ENCODE results near the gene BTN3A1. TPM values are rescaled to one million over a fixed set of nuclear protein-coding genes. Genes with fewer than 3 reads are reported as not detected.
"Not testable (repeated sequence)": the region's sequence is repeated elsewhere in the genome, so short reads cannot be mapped to it uniquely, and the experiment has no call there.

BTN3A1 gene
- total RNA-seq, 2 experiments from 2014 or later = 31.4 to 33.2 TPM

DNA sequence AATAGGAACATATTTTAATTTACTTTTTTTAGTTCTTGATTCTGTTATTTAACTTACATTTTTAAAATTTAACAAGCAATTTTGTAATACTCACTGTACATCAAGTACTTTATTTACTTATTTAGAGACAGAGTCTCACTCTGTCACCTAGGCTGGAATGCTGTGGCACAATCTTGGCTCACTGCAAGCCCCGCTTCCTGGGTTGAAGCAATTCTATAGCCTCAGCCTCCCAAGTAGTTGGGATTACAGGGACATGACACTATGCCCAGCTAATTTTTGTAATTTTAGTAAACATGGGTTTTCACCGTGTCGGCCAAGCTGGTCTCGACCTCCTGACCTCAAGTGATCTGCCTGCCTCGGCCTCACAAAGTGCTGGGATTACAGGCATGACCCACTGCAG, 45.2 kb downstream of the BTN3A1 start:
- intact Hi-C loops (cut with DNase I, micrococcal nuclease) = loop anchor here in 1 of 2 experiments (10.0 kb wide), 1 partner anchor 272 kb away; no protein-coding TSS in a partner anchor
- Mint-ChIP-seq H3K9me3 (ENCODE audit: low read depth) (no peaks in the 10 kb centered on the region), H3K36me3 (ENCODE audit: low read depth) (peaks cover 44% of the 10 kb centered on the region), H3K27ac (no peak overlapping the region), H3K4me1 (peaks cover 47% of the 10 kb centered on the region), H3K4me3 (no peak overlapping the region), H3K27me3 (no peaks in the 10 kb centered on the region)
- CTCF ChIA-PET = interaction anchor here (0.6 to 3.3 kb wide), 2 partner anchors 8 to 124 kb away, joined by 3 to 13 read pairs; no protein-coding TSS in a partner anchor
- DNase-seq (no peak), ATAC-seq (no peak)
- POLR2A ChIA-PET = no interaction called here

DNA sequence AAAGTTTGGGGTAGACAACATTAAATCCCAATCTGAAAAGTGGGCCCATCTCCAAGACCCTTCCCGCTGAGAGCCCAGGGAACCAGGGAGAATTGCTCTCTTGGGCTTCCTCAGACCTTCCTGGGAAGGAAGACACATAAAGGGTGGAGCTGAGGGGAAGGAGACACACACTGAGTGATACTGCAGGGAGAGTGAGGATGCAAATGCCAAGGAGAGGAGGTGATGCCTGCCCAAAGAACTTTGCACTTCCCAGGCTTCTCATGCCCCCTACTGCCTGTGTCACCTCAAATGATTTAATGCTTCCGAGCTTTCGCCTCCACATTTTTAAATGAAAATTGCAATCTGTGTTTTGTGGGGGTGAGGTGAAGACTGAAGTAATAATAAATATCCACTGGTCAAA, 48.2 kb downstream of the BTN3A1 start:
- no peak overlapping the region for H3K27ac Mint-ChIP-seq
- peaks cover 33% of the 10 kb centered on the region for H3K36me3 Mint-ChIP-seq (ENCODE audit: low read depth)
- ChIA-PET CTCF (no interaction called here), POLR2A (no interaction called here)
- ATAC-seq = no peak
- intact Hi-C loops (cut with DNase I, micrococcal nuclease) = no loop called here
- peaks cover 21% of the 10 kb centered on the region for H3K4me1 Mint-ChIP-seq
- DNase-seq = no peak
- H3K4me3 Mint-ChIP-seq = no peak overlapping the region
- no peaks in the 10 kb centered on the region for H3K9me3 Mint-ChIP-seq (ENCODE audit: low read depth)
- no peaks in the 10 kb centered on the region for H3K27me3 Mint-ChIP-seq

DNA sequence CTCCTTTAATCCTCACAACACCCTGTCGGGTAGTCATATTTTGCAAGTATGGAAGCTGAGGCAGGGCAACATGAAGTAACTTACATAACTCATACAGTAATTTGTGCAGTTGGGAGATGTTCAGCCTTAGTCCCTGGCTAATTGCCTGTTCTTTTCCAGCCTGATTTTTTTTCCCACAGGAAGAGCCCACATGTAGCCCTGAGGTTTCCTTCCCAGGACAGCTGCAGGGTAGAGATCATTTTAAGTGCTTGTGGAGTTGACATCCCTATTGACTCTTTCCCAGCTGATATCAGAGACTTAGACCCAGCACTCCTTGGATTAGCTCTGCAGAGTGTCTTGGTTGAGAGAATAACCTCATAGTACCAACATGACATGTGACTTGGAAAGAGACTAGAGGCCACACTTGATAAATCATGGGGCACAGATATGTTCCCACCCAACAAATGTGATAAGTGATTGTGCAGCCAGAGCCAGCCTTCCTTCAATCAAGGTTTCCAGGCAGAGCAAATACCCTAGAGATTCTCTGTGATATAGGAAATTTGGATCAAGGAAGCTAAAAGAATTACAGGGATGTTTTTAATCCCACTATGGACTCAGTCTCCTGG, 50.7 kb downstream of the BTN3A1 start:
- H3K36me3 Mint-ChIP-seq (ENCODE audit: low read depth) = peaks cover 18% of the 10 kb centered on the region
- ATAC-seq = no peak
- H3K27ac Mint-ChIP-seq = no peak overlapping the region
- POLR2A ChIA-PET = no interaction called here
- CTCF ChIA-PET = interaction anchor here (0.6 kb wide), 1 partner anchor 21 kb away, joined by 4 read pairs; no protein-coding TSS in a partner anchor
- no peak overlapping the region for H3K4me3 Mint-ChIP-seq
- no peaks in the 10 kb centered on the region for H3K27me3 Mint-ChIP-seq
- H3K4me1 Mint-ChIP-seq = peaks cover 15% of the 10 kb centered on the region
- H3K9me3 Mint-ChIP-seq (ENCODE audit: low read depth) = no peaks in the 10 kb centered on the region
- intact Hi-C loops (cut with DNase I, micrococcal nuclease) = no loop called here
- DNase-seq = no peak

DNA sequence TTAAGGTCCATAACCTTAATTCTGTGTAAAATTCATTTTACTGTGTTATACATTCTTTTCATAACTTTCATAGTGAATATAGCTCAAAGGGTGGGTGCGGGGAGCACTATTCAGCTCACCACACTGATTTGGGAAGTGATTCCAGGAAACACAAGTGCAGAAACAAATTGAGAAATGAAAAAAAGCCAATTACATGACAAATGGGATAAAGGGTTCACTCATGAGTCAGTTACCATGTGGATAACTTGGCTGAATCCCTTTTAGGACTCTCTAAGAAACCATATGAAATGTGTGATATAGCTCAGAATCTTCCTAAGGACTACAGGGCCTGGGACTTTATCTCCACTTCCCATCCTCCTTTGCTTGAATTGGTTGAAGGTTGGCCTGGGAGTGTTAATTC, 52.6 kb downstream of the BTN3A1 start:
- Mint-ChIP-seq H3K27me3 (no peaks in the 10 kb centered on the region), H3K4me1 (peaks cover 21% of the 10 kb centered on the region), H3K36me3 (ENCODE audit: low read depth) (peaks cover 21% of the 10 kb centered on the region), H3K4me3 (no peak overlapping the region), H3K9me3 (ENCODE audit: low read depth) (no peaks in the 10 kb centered on the region), H3K27ac (no peak overlapping the region)
- CTCF ChIA-PET = interaction anchor here (0.7 to 3.5 kb wide), 2 partner anchors 9 to 90 kb away, joined by 4 to 13 read pairs; no protein-coding TSS in a partner anchor
- POLR2A ChIA-PET = interaction anchor here (0.7 kb wide), 1 partner anchor 8 kb away, joined by 4 read pairs; no protein-coding TSS in a partner anchor
- ATAC-seq (no peak), DNase-seq (no peak)
- intact Hi-C loops (cut with DNase I, micrococcal nuclease) = loop anchor here in 1 of 2 experiments (5.0 kb wide), 1 partner anchor 83 kb away; the partner anchor contains the start of gene HMGN4

DNA sequence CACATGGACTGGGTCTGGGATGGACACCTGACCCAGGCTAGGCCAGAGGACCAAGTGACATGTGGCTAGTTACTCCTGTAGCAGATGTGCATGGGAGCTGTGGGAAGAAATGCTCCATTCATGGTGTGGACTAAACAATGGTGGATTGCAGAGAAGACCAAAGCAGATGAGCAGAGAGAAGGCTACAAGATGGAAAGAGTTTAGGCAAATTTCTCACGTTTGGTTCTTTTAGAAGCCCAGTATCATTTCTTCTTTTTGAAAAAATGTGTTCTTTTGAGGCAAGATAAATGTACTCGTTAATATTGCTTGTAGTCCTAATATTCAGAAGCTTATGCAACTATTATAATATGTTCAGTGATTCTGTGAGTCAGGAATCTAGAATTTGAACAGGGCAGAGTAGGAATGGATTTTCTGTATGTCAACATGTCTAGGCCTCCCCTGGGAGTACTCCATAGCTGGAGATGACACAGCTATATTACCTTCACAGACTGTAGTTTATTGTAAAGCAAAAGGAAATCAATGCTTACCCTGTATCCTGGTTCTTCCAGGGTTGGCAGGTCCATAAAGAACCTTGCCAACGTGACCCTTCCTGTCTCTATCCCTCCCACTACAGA, 53.4 kb downstream of the BTN3A1 start:
- ATAC-seq = no peak
- Mint-ChIP-seq H3K27me3 (no peaks in the 10 kb centered on the region), H3K9me3 (ENCODE audit: low read depth) (no peaks in the 10 kb centered on the region), H3K27ac (no peak overlapping the region), H3K4me1 (peaks cover 29% of the 10 kb centered on the region), H3K36me3 (ENCODE audit: low read depth) (peaks cover 23% of the 10 kb centered on the region), H3K4me3 (no peak overlapping the region)
- CTCF ChIA-PET = interaction anchor here (0.5 to 3.5 kb wide), 3 partner anchors 10 to 81 kb away, joined by 3 to 13 read pairs (median 3); no protein-coding TSS in a partner anchor
- POLR2A ChIA-PET = no interaction called here
- intact Hi-C loops (cut with DNase I, micrococcal nuclease) = loop anchor here in 1 of 2 experiments (5.0 kb wide), 1 partner anchor 82 kb away; the partner anchor contains the start of gene HMGN4
- DNase-seq = no peak

DNA sequence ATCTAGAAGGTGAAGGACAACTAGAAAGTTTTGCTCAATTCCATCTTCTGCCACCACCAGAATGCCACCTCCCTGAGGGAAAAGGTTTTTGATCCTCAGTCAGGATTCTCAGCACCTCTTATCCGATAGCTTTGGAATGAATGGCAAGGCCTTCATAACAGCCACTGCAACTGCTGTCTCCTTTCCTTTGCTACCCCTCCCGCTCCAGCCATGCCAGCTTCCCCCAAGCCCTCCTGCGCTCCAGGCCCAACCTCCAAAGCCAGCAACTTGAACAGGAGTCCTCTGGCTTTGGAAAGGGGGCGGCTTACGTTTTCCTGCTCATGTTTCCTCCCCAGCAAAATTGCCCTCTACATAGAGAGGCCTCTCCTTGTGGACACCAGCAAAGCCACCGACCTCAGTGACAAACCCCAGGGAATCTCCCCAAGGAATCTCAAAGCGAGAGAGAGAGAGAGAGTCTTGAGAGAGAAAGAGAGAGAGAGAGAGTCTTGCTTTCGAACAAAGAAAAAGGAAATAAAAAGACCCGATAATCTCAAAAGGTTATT, 55.3 kb downstream of the BTN3A1 start:
- Mint-ChIP-seq H3K4me1 (peaks cover 44% of the 10 kb centered on the region), H3K27me3 (no peaks in the 10 kb centered on the region), H3K9me3 (ENCODE audit: low read depth) (no peaks in the 10 kb centered on the region), H3K36me3 (ENCODE audit: low read depth) (peaks cover 31% of the 10 kb centered on the region), H3K4me3 (peak overlapping the region; percentile 87), H3K27ac (peak overlapping the region; percentile 97)
- ATAC-seq (peak; percentile 27), DNase-seq (no peak)
- intact Hi-C loops (cut with DNase I, micrococcal nuclease) = loop anchor here (1.0 to 5.0 kb wide), 6 partner anchors 16 to 80 kb away; partner anchors contain the start of genes BTN2A2 (in 1 of the 2), BTN3A1 (in 1 of the 2), BTN3A3 (in 1 of the 2) and HMGN4 (in 1 of the 2)
- ChIA-PET CTCF (interaction anchor here (0.5 to 3.5 kb wide), 2 partner anchors 12 to 660 kb away, joined by 3 to 13 read pairs; no protein-coding TSS in a partner anchor), POLR2A (interaction anchor here (0.5 kb wide), 1 partner anchor 120 kb away, joined by 3 read pairs; no protein-coding TSS in a partner anchor)

DNA sequence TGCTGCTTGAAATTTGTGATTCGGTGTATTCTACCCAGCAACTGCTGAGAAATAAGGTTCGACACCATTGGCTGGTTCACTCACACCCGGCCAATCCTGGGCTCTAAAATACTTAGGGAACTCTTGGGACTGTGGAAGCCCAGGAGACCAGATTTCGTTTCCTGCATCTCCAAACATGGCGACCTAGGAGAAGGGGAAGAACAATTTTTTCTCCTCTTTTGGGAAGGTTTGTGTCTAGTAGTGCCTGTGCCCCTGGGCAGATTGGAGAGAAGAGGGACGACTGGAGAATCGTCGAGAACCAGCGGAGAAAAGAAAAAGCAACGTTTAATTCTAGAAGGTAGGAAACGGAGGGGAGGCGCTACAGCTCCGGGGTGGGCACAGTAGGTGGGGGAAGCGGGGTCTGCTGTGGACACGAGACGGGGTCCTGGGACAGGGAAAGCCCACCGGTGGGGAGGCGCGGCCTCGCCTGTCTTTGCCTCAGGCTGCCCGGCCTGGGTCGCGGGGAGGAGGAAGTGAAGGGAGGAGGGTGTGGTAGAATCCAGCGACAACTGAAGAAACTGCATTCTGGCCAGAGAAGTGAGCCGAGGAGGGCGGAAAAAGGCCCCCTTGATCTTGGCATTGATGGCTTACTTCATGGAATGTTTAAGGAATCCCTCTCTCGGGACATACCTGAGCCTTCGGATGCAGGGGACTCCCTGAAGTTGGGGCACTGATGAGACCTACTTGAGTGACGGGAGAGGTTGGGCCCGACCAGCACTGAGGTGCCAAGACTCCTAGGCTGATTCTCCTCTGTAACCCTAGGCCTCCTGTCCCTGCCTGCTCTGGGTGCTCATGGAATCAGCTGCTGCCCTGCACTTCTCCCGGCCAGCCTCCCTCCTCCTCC, 56.0 kb downstream of the BTN3A1 start, which contains the start of gene BTN2A1:
Gene BTN2A1, plus strand, starts transcription at position 150 of the 883 bp plus-strand sequence. Its CDS starts 682 bp downstream, at position 832.
- peaks cover 45% of the 10 kb centered on the region for H3K4me1 Mint-ChIP-seq
- DNase-seq (peak; percentile 76), ATAC-seq (peak; percentile 99)
- H3K36me3 Mint-ChIP-seq (ENCODE audit: low read depth) = peaks cover 37% of the 10 kb centered on the region
- peak within 1 kb of the TSS; percentile 87 for H3K4me3 Mint-ChIP-seq
- H3K27ac Mint-ChIP-seq = peak within 1 kb of the TSS; percentile 97
- CTCF ChIA-PET = interaction anchor here (0.5 kb wide), 1 partner anchor 660 kb away, joined by 3 read pairs; no protein-coding TSS in a partner anchor
- intact Hi-C loops (cut with DNase I, micrococcal nuclease) = loop anchor here (1.0 to 5.0 kb wide), 7 partner anchors 15 to 79 kb away; partner anchors contain the start of genes BTN3A3 (in 2 of the 2), BTN2A2 (in 1 of the 2), BTN3A1 (in 1 of the 2) and HMGN4 (in 1 of the 2)
- H3K27me3 Mint-ChIP-seq = no peaks in the 10 kb centered on the region
- POLR2A ChIA-PET = interaction anchor here (0.5 kb wide), 1 partner anchor 119 kb away, joined by 3 read pairs; no protein-coding TSS in a partner anchor
- H3K9me3 Mint-ChIP-seq (ENCODE audit: low read depth) = no peaks in the 10 kb centered on the region

DNA sequence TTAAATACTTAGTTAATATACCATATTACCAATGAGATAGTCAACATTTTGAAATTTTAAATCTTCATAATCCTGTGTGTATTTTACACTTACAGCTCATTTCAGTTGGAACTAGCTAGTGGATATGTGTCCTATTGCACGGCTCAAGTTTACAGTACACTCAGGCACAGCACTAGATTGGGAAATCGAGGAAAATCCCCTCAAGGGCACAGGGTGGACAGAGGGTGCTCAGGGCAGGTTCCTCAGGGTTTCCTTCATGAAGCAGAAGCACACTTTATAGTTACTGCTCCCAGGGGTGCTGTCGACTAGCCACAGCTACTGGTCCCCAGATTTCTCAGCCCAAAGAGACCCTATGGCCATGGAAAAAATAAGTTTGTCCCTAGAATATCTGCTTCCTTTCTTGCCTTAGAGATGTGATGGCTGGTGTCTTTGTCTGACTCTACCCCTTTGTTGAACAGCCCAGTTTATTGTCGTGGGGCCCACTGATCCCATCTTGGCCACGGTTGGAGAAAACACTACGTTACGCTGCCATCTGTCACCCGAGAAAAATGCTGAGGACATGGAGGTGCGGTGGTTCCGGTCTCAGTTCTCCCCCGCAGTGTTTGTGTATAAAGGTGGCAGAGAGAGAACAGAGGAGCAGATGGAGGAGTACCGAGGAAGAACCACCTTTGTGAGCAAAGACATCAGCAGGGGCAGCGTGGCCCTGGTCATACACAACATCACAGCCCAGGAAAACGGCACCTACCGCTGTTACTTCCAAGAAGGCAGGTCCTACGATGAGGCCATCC, 57.1 kb downstream of the BTN3A1 start:
- H3K4me1 Mint-ChIP-seq = peaks cover 52% of the 10 kb centered on the region

DNA sequence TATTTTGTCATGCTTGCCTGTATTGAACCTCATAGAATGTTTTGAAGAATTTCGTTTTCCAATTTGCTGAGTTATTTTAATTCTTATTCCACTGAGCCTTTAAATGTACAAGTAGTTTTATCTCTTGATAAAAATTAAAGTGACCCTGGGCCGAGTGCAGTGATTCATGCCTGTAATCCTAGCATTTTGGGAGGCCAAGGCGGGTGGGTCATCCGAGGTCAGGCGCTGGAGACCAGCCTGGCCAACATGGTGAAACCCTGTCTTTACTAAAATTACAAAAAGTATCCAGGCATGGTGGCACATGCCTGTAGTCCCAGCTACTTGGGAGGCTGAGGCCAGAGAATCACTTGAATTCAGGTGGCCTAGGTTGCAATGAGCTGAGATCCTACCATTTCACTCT, 59.3 kb downstream of the BTN3A1 start:
- Mint-ChIP-seq H3K4me1 (peaks cover 57% of the 10 kb centered on the region), H3K36me3 (ENCODE audit: low read depth) (peaks cover 65% of the 10 kb centered on the region)
- H3K27ac Mint-ChIP-seq; H3K27me3 Mint-ChIP-seq; intact Hi-C loops (cut with DNase I, micrococcal nuclease); POLR2A ChIA-PET; DNase-seq; H3K9me3 Mint-ChIP-seq (ENCODE audit: low read depth); H3K4me3 Mint-ChIP-seq; ATAC-seq: not testable (repeated sequence)
- CTCF ChIA-PET = interaction anchor here (0.7 kb wide), 1 partner anchor 120 kb away, joined by 3 read pairs; no protein-coding TSS in a partner anchor

More for the DNA sequence above, 57.1 kb downstream of the BTN3A1 start:
- no peaks in the 10 kb centered on the region for H3K9me3 Mint-ChIP-seq (ENCODE audit: low read depth)
- no peaks in the 10 kb centered on the region for H3K27me3 Mint-ChIP-seq
- DNase-seq (no peak), ATAC-seq (no peak)
- CTCF ChIA-PET = no interaction called here
- peaks cover 49% of the 10 kb centered on the region for H3K36me3 Mint-ChIP-seq (ENCODE audit: low read depth)
- H3K27ac Mint-ChIP-seq = peak overlapping the region; percentile 63
- intact Hi-C loops (cut with DNase I, micrococcal nuclease) = loop anchor here in 1 of 2 experiments (2.0 to 5.0 kb wide), 2 partner anchors 18 to 78 kb away; partner anchors contain the start of genes BTN3A3 and HMGN4
- POLR2A ChIA-PET = no interaction called here
- H3K4me3 Mint-ChIP-seq = peak overlapping the region; percentile 59

DNA sequence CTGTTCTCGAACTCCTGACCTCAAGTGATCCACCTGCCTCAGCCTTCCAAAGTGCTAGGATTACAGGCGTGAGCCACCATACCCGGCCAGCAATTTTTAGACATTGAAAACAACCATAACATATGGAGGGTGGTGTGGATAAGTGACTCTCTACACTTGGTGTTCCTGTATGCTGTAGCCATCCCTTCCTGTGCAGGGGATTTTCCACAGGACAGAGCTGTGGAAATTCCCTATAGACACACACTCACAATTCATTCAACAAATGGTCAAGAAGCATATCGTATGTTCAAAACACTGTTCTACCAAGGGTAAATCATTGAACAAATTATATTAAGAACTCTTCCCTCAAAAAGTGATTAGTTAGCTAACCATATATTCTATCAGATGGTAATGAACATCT, 61.9 kb downstream of the BTN3A1 start:
- peaks cover 86% of the 10 kb centered on the region for H3K36me3 Mint-ChIP-seq (ENCODE audit: low read depth)
- CTCF ChIA-PET = interaction anchor here (1.0 kb wide), 1 partner anchor 122 kb away, joined by 3 read pairs; no protein-coding TSS in a partner anchor
- DNase-seq (no peak), ATAC-seq (no peak)
- peaks cover 45% of the 10 kb centered on the region for H3K4me1 Mint-ChIP-seq
- POLR2A ChIA-PET = no interaction called here
- intact Hi-C loops (cut with DNase I, micrococcal nuclease) = no loop called here
- no peaks in the 10 kb centered on the region for H3K27me3 Mint-ChIP-seq
- no peak overlapping the region for H3K4me3 Mint-ChIP-seq
- H3K9me3 Mint-ChIP-seq (ENCODE audit: low read depth) = no peaks in the 10 kb centered on the region
- peak overlapping the region; percentile 23 for H3K27ac Mint-ChIP-seq

Data from activated CD4-positive, alpha-beta T cell treated with anti-CD3 and anti-CD28 coated beads for 36 hours (primary cell).